Chondrocyte (in vitro differentiated cells): Measurements from ENCODE around the gene BNIP1. TPM values are rescaled to one million over a fixed set of nuclear protein-coding genes. Genes with fewer than 3 reads are reported as not detected.
"Not testable (repeated sequence)": the region's sequence is repeated elsewhere in the genome, so short reads cannot be mapped to it uniquely, and the experiment has no call there.

Experiments
- DNase-seq: peaks from one replicate; pipeline ENCODE4 v3.0.0; 2021; ENCODE audit warnings: mixed read lengths, low spot score
- H3K27ac Mint-ChIP-seq: one replicate; pipeline ENCODE4 v1.8.0; 2021; ENCODE audit warnings: mild to moderate bottlenecking, moderate library complexity, mixed read lengths; ENCODE audit not compliant: unreplicated experiment
- H3K27me3 Mint-ChIP-seq: 2 replicates; pipeline ENCODE4 v1.8.0; 2021; ENCODE audit warnings: low read depth, mixed read lengths
- H3K36me3 Mint-ChIP-seq: 2 replicates; pipeline ENCODE4 v1.8.0; 2021; ENCODE audit warnings: low read depth, mixed read lengths
- H3K4me1 Mint-ChIP-seq: 2 replicates; pipeline ENCODE4 v1.8.0; 2021; ENCODE audit warnings: low read depth, mild to moderate bottlenecking, mixed read lengths
- H3K4me3 Mint-ChIP-seq: one replicate; pipeline ENCODE4 v1.8.0; 2021; ENCODE audit warnings: mild to moderate bottlenecking, moderate library complexity, mixed read lengths; ENCODE audit not compliant: unreplicated experiment
- H3K9me3 Mint-ChIP-seq: 2 replicates; pipeline ENCODE4 v1.8.0; 2021; ENCODE audit warnings: low read depth, mixed read lengths
- CTCF ChIP-seq: fragments of 200-600 bp; sonication (generic); IDR thresholded peaks from 2 replicates; pipeline ENCODE4 v1.5.0; 2021; ENCODE audit warnings: antibody characterized with exemption, mild to moderate bottlenecking, moderate library complexity
- total RNA-seq: library from RNA; stranded (reverse); gene quantifications from 3 replicates; pipeline ENCODE4 v1.2.1, GENCODE V29; 2021

The BNIP1 gene
- total RNA-seq, 1 donor from 2014 or later, result 9.4 TPM

- Mint-ChIP-seq H3K27me3 (no peaks in the 10 kb centered on the region), H3K36me3 (peaks cover 22% of the 10 kb centered on the region), H3K9me3 (no peaks in the 10 kb centered on the region), H3K4me1 (no peaks in the 10 kb centered on the region), H3K4me3 (no peak overlapping the region), H3K27ac (no peak overlapping the region)
- no peak for DNase-seq
- no peak for TF ChIP-seq CTCF
Measured at GRCh38 chr5:173153842-173154241, 9.5 kb downstream of the BNIP1 start.

- not testable (repeated sequence) for DNase-seq
Measured at GRCh38 chr5:173154619-173155018, 10.3 kb downstream of the BNIP1 start.

GRCh38 chr5:173155912-173156311 is 11.6 kb downstream of the BNIP1 start:
- Mint-ChIP-seq H3K4me1 (no peaks in the 10 kb centered on the region), H3K36me3 (peaks cover 17% of the 10 kb centered on the region), H3K27me3 (no peaks in the 10 kb centered on the region), H3K4me3 (no peak overlapping the region), H3K27ac (no peak overlapping the region), H3K9me3 (no peaks in the 10 kb centered on the region)
- no peak for DNase-seq
- TF ChIP-seq CTCF, result no peak

More at GRCh38 chr5:173154619-173155018, 10.3 kb downstream of the BNIP1 start:
- peaks cover 16% of the 10 kb centered on the region for H3K36me3 Mint-ChIP-seq
- H3K27me3 Mint-ChIP-seq, H3K9me3 Mint-ChIP-seq, H3K4me1 Mint-ChIP-seq, H3K4me3 Mint-ChIP-seq, H3K27ac Mint-ChIP-seq: not testable (repeated sequence)

GRCh38 chr5:173158366-173158765 is 14.0 kb downstream of the BNIP1 start:
- TF ChIP-seq CTCF, result no peak
- Mint-ChIP-seq H3K4me3 (no peak overlapping the region), H3K36me3 (peaks cover 19% of the 10 kb centered on the region), H3K27me3 (no peaks in the 10 kb centered on the region), H3K27ac (no peak overlapping the region), H3K4me1 (no peaks in the 10 kb centered on the region), H3K9me3 (no peaks in the 10 kb centered on the region)
- no peak for DNase-seq

- no peaks in the 10 kb centered on the region for H3K27me3 Mint-ChIP-seq
- no peak overlapping the region for H3K27ac Mint-ChIP-seq
- DNase-seq, result no peak
- H3K36me3 Mint-ChIP-seq, result peaks cover 19% of the 10 kb centered on the region
- no peaks in the 10 kb centered on the region for H3K4me1 Mint-ChIP-seq
- no peak overlapping the region for H3K4me3 Mint-ChIP-seq
- no peak for TF ChIP-seq CTCF
- no peaks in the 10 kb centered on the region for H3K9me3 Mint-ChIP-seq
Measured at GRCh38 chr5:173159256-173159655, 14.9 kb downstream of the BNIP1 start.

- H3K4me1 Mint-ChIP-seq, result no peaks in the 10 kb centered on the region
Measured at GRCh38 chr5:173161148-173161547, 16.8 kb downstream of the BNIP1 start.

More at GRCh38 chr5:173161148-173161547, 16.8 kb downstream of the BNIP1 start:
- TF ChIP-seq CTCF, result no peak
- Mint-ChIP-seq H3K9me3 (no peaks in the 10 kb centered on the region), H3K27me3 (no peaks in the 10 kb centered on the region), H3K27ac (no peak overlapping the region), H3K36me3 (peaks cover 18% of the 10 kb centered on the region), H3K4me3 (no peak overlapping the region)
- DNase-seq, result no peak
